ENCODE measurements around the gene MSANTD4. TPM values are rescaled to one million over a fixed set of nuclear protein-coding genes. Genes with fewer than 3 reads are reported as not detected.

The MSANTD4 gene
- polyA plus RNA-seq, 1 experiment, result 6.5 TPM

DNA sequence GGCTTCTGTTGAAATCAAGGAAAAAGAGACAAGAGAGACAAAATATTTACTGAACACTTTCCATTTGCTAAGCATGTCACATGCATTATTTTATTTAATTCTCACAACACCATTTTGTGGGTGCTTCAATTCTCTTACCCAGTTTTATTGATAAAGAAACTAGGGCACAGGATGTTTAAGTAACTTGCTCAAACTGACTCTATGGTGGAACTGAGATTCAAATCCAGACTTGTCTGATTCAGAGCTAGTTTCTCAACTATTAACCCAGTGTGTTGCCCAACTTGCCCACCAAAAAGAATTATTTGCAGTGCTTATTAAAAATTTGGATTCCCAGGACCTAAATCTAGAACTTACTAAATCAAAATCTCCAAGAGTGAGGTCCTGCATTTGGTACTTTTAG, 21.5 kb upstream of the MSANTD4 start:
- DNase-seq (ENCODE audit: low read depth), result no peak
- Histone ChIP-seq H3K36me3 (ENCODE audit: control insufficient read depth, insufficient read depth, low read length) (no peaks in the 10 kb centered on the region), H3K27me3 (ENCODE audit: control insufficient read depth, insufficient read depth, low read length) (no peaks in the 10 kb centered on the region), H3K4me3 (ENCODE audit: low read depth, low read length) (no peak overlapping the region)
- ChIA-PET POLR2A (no interaction called here), CTCF (no interaction called here)
- TF ChIP-seq, protein P1, sequence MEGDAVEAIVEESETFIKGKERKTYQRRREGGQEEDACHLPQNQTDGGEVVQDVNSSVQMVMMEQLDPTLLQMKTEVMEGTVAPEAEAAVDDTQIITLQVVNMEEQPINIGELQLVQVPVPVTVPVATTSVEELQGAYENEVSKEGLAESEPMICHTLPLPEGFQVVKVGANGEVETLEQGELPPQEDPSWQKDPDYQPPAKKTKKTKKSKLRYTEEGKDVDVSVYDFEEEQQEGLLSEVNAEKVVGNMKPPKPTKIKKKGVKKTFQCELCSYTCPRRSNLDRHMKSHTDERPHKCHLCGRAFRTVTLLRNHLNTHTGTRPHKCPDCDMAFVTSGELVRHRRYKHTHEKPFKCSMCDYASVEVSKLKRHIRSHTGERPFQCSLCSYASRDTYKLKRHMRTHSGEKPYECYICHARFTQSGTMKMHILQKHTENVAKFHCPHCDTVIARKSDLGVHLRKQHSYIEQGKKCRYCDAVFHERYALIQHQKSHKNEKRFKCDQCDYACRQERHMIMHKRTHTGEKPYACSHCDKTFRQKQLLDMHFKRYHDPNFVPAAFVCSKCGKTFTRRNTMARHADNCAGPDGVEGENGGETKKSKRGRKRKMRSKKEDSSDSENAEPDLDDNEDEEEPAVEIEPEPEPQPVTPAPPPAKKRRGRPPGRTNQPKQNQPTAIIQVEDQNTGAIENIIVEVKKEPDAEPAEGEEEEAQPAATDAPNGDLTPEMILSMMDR (IDR thresholded peaks at IDR 0.05; ENCODE audit: insufficient read depth, low read depth, low read length), result no peak

DNA sequence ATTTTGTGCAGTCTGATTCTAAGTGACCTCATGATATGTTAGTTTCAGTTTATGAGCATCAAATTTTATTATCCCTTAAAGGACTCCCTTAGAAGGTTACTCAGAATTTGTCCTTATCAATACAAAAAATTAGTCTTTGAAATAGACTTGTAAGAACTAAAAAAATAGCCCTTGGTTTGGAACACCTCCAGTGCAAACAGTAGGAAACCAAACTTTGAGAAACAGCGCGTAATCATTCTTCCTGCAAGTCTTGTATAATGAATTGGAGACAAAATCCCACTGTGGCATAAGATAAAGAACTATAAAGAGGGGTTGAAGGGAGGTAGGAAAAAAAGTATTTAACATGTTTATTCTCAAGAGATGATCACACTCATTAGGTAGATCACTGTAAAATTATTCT, 10.8 kb upstream of the MSANTD4 start:
- Histone ChIP-seq H3K27me3 (ENCODE audit: control insufficient read depth, insufficient read depth, low read length) (no peaks in the 10 kb centered on the region), H3K4me3 (ENCODE audit: low read depth, low read length) (no peak overlapping the region), H3K36me3 (ENCODE audit: control insufficient read depth, insufficient read depth, low read length) (no peaks in the 10 kb centered on the region)
- POLR2A ChIA-PET, result no interaction called here
- DNase-seq (ENCODE audit: low read depth), result no peak
- CTCF ChIA-PET, result no interaction called here
- TF ChIP-seq, protein P1 (IDR thresholded peaks at IDR 0.05; ENCODE audit: insufficient read depth, low read depth, low read length), result no peak

DNA sequence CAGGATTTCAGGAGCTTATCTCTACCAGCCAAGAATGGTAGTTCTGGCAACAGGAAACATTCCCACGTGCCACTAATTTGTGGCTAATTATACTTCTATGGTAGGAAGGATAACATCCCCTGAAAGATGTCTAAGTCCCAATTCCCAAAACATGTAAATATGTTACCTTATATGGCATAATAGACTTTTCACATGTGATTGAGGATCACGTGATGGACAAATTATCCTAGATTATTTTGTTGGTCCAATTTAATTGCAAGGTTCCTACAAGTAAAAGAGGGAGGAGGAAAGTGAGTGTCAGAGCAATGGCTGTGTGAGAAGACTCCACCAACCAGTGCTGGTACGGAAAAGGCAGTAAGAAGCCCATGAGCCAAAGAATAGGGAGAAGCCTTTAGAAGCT, 9.9 kb upstream of the MSANTD4 start:
- Histone ChIP-seq H3K4me3 (ENCODE audit: low read depth, low read length) (no peak overlapping the region), H3K27me3 (ENCODE audit: control insufficient read depth, insufficient read depth, low read length) (no peaks in the 10 kb centered on the region), H3K36me3 (ENCODE audit: control insufficient read depth, insufficient read depth, low read length) (no peaks in the 10 kb centered on the region)
- CTCF ChIA-PET, result no interaction called here
- TF ChIP-seq, protein P1 (IDR thresholded peaks at IDR 0.05; ENCODE audit: insufficient read depth, low read depth, low read length), result no peak
- POLR2A ChIA-PET, result no interaction called here
- no peak for DNase-seq (ENCODE audit: low read depth)

DNA sequence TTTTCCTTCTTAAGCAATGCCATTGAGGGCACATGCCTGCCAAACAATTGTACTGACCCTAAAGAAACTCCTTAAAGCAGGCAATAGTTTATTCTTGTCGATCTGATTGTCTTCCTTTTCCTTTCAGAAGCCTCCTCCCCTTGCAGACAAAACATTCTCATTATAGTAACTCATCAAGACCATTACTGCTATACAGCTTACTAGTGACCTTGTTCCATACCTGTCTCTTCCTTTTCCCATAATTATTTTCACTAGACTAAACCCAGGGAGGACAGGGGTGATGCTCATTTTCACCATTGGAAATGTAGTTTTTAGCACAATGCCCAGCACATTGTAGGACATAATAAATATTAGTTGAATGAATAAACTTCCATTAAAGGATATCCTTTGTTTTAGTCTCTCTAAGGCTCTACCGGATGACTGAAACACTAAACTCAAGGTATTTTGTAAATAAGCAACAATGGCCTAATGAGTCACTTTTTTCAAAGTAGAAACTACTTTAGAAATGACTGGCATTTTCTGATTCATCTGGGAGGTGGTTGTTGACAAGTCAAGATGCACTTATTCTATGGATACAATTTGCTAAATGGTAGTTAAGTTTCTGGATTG, 9.3 kb upstream of the MSANTD4 start:
- Histone ChIP-seq H3K4me3 (ENCODE audit: low read depth, low read length) (no peak overlapping the region), H3K36me3 (ENCODE audit: control insufficient read depth, insufficient read depth, low read length) (no peaks in the 10 kb centered on the region), H3K27me3 (ENCODE audit: control insufficient read depth, insufficient read depth, low read length) (no peaks in the 10 kb centered on the region)
- CTCF ChIA-PET, result no interaction called here
- no peak for DNase-seq (ENCODE audit: low read depth)
- POLR2A ChIA-PET, result no interaction called here
- TF ChIP-seq, protein P1 (IDR thresholded peaks at IDR 0.05; ENCODE audit: insufficient read depth, low read depth, low read length), result no peak

DNA sequence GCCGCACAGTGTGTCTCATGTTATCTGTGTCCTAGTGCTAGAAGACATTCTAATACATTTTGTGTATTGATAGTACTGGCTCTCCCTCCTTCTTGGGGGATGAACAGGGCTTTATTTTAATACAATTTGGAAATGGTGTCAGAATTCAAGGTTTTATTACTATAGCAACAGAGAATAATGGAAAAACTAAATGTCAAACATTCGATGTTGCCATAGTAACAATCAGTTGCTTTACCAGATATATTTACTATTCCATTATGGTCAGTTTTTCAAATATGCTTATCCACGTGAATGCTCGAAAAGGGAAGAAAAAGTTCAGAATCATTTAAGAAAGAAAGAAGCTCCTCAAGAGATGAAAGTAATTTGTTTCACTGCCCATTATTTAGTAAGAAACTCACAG, 8.6 kb upstream of the MSANTD4 start:
- Histone ChIP-seq H3K36me3 (ENCODE audit: control insufficient read depth, insufficient read depth, low read length) (no peaks in the 10 kb centered on the region), H3K27me3 (ENCODE audit: control insufficient read depth, insufficient read depth, low read length) (no peaks in the 10 kb centered on the region), H3K4me3 (ENCODE audit: low read depth, low read length) (no peak overlapping the region)
- POLR2A ChIA-PET, result no interaction called here
- TF ChIP-seq, protein P1 (IDR thresholded peaks at IDR 0.05; ENCODE audit: insufficient read depth, low read depth, low read length), result no peak
- CTCF ChIA-PET, result no interaction called here
- DNase-seq (ENCODE audit: low read depth), result no peak

Measured in BJ (cell line).